Activated naive CD8-positive, alpha-beta T cell (primary cell): ENCODE results near the gene DLD.
"Not testable (repeated sequence)": the region's sequence is repeated elsewhere in the genome, so short reads cannot be mapped to it uniquely, and the experiment has no call there.

Experiments used
- H3K27ac Mint-ChIP-seq: one replicate; pipeline ENCODE4 v1.8.0; 2021; ENCODE audit warnings: mixed read lengths
- H3K27me3 Mint-ChIP-seq: one replicate; pipeline ENCODE4 v1.8.0; 2021; ENCODE audit warnings: mixed read lengths
- H3K36me3 Mint-ChIP-seq: one replicate; pipeline ENCODE4 v1.8.0; 2021; ENCODE audit warnings: mixed read lengths
- H3K4me1 Mint-ChIP-seq: one replicate; pipeline ENCODE4 v1.8.0; 2021; ENCODE audit warnings: low read depth, mixed read lengths
- H3K4me3 Mint-ChIP-seq: one replicate; pipeline ENCODE4 v1.8.0; 2021; ENCODE audit warnings: mild to moderate bottlenecking, mixed read lengths
- H3K9me3 Mint-ChIP-seq: one replicate; pipeline ENCODE4 v1.8.0; 2021; ENCODE audit warnings: low read depth, mixed read lengths

DLD gene

DNA sequence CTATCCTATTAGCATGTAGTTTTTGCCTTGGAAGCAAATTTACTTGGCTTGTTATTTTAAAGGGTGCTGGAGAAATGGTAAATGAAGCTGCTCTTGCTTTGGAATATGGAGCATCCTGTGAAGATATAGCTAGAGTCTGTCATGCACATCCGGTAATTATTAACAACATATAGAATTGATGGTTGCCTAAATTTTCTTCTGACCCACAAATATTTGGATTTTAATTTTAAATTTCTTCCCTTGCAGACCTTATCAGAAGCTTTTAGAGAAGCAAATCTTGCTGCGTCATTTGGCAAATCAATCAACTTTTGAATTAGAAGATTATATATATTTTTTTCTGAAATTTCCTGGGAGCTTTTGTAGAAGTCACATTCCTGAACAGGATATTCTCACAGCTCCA is 28.0 kb downstream of the DLD start:
- Mint-ChIP-seq H3K27me3 (no peaks in the 10 kb centered on the region), H3K4me3 (no peak overlapping the region), H3K36me3 (peaks cover 29% of the 10 kb centered on the region), H3K27ac (no peak overlapping the region), H3K4me1 (peaks cover 45% of the 10 kb centered on the region), H3K9me3 (no peaks in the 10 kb centered on the region)

DNA sequence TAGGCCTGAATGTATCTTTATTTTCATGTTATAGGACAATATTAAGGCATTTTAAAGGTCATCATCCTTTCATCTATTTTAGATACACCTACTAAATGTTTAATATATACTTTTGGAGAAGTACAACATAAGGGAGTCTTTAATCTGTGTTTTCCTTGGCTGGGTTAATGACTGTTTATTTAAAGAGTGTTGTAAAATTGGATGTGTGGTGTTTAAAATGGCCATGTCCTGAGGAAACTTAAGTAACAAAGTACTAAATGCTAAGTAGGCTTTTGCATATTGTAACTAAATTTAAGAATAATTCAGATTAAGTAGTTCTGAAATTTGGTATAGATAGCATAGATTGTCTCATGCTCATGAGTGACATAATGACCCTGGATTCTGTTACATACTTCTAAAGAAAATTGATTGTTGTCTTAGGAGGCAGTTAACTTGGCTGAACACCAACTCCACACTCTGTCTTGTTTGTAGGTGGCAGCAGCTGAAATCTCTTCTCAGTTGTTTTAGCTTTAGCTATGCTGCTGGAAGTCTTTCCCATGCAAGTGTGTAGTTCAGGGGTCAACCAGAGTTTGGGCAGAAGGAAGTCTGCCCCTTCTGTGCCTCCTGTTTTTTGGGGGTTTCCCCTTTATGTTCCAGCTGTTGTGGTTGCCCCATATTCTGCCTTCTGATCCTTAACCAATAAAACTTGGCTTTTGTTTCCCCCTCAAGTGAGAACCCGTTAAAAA is 29.2 kb downstream of the DLD start:
- H3K4me1 Mint-ChIP-seq = peaks cover 50% of the 10 kb centered on the region
- no peaks in the 10 kb centered on the region for H3K27me3 Mint-ChIP-seq
- peak overlapping the region; percentile 16 for H3K27ac Mint-ChIP-seq
- no peaks in the 10 kb centered on the region for H3K9me3 Mint-ChIP-seq
- H3K36me3 Mint-ChIP-seq = peaks cover 29% of the 10 kb centered on the region
- no peak overlapping the region for H3K4me3 Mint-ChIP-seq

DNA sequence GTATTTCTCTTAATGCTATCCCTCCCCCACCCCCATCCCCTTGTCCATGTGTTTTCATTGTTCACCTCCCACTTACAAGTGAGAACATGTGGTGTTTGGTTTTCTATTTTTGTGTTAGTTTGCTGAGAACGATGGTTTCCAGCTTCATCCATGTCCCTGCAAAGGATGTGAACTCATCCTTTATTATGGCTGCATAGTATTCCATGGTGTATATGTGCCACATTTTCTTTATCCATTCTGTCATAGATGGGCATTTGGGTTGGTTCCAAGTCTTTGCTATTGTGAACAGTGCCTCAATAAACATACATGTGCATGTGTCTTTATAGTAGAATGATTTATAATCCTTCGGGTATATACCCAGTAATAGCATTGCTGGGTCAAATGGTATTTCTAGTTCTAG is 30.8 kb downstream of the DLD start:
- H3K36me3 Mint-ChIP-seq = peaks cover 31% of the 10 kb centered on the region
- H3K4me1 Mint-ChIP-seq = peaks cover 59% of the 10 kb centered on the region
- H3K27me3 Mint-ChIP-seq, H3K4me3 Mint-ChIP-seq, H3K9me3 Mint-ChIP-seq, H3K27ac Mint-ChIP-seq: not testable (repeated sequence)

DNA sequence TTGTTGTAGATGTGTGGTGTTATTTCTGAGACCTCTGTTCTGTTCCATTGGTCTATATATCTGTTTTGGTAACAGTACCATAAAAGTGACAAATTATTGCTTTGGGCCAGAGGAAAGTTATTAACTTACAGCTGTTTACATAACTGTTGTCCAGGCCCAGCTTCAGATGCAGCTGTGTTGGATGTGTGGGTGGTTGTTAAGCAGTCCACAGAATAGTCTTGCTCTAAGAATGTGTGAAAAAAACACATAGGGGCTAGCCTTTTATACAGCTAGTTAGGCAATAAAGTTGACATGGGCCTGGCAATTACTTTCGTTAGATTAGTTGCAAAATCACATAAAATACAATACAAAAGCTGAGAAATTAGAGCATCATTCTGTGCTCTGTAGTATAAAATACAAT is 31.9 kb downstream of the DLD start:
- Mint-ChIP-seq H3K4me1 (peaks cover 56% of the 10 kb centered on the region), H3K4me3 (no peak overlapping the region), H3K36me3 (peaks cover 23% of the 10 kb centered on the region), H3K27me3 (no peaks in the 10 kb centered on the region), H3K27ac (peak overlapping the region; percentile 37), H3K9me3 (no peaks in the 10 kb centered on the region)

DNA sequence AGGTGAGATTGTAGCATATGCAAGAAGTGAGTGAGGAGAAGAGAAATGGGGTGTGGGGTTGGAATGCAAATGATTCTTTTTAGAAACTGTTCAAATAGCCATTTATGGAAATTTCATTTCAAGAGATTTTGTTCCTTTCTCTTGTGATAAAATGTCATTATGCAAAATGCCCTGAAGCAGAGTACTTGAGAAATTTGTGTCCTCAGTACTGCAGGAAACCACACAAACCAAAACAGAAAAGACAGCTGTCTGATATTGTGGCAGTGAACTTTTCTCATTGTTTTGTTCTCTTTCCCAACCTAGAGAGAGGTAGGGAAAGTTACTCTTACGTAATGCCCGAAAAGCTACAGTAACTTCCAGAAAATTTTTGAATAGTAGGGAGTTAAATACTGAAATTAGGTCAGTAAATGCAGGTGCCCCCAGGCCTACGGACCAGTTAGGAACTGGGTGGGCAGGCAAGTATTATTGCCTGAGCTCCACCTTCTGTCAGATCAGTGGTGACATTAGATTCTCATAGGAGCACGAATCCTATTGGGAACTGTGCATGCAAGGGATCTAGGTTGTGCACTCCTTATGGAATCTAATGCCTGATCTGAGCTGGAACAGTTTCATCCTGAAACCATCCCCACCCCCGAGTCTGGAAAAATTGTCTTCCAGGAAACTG is 34.0 kb downstream of the DLD start:
- H3K9me3 Mint-ChIP-seq = no peaks in the 10 kb centered on the region
- H3K36me3 Mint-ChIP-seq = peaks cover 19% of the 10 kb centered on the region
- H3K27me3 Mint-ChIP-seq = no peaks in the 10 kb centered on the region
- H3K4me1 Mint-ChIP-seq = peaks cover 52% of the 10 kb centered on the region
- no peak overlapping the region for H3K27ac Mint-ChIP-seq
- peak overlapping the region; percentile 53 for H3K4me3 Mint-ChIP-seq

DNA sequence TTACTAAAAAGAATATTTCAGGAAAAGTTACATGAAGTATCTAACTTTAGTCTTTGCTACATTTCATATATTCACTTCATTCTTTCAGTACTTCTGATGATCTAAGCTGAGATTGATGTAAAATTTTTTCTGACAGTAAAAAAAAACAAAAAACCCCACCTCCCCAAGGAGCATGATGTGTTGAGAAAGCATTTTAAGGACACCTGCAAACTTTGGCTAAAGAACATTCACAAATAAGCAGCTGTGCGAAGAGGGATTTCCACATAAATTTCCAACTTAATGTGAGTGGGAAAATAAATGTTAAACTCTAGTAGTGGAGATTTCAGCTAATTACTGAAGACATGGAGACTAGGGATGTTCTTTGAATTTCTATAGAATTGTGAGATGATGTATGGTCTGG is 35.5 kb downstream of the DLD start:
- no peak overlapping the region for H3K4me3 Mint-ChIP-seq
- H3K27me3 Mint-ChIP-seq = no peaks in the 10 kb centered on the region
- peaks cover 12% of the 10 kb centered on the region for H3K36me3 Mint-ChIP-seq
- H3K9me3 Mint-ChIP-seq = no peaks in the 10 kb centered on the region
- H3K27ac Mint-ChIP-seq = no peak overlapping the region
- H3K4me1 Mint-ChIP-seq = peaks cover 43% of the 10 kb centered on the region

DNA sequence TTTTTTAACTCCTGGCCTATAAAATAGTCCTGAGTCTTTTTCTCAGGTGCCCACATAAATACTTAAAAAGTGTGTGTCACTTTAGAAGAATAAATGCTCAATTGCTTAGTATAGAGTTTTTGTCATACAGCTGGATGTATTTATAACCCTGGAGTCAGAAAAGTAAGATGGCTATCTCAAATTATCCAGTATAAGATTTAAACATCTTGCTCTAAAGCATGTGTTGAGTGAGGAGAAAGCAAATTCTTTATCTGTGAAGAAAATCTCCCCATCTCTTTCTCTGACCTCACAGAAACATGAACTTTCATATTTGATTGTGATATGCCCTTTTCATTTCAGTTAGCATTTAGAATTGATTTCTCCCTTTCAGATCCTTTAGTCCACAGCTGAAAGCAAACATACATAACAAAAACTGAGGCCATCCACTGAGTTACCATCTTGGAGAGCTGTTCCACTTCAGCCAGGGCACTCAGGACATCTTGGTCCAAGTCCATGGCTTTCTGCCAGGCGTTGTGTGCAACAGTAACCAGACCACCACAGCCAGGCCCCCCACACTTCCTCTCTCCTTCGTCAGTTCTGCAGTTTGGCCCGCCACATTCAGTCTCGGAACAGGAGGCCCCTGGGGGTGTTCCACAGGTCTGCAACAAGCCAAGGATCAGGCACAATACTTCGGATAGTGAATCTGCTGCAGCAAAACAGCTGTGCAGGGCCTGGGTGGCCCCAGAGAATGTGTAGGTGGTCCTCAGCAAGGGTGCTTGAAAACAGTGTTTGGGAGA is 40.9 kb downstream of the DLD start:
- peaks cover 7% of the 10 kb centered on the region for H3K36me3 Mint-ChIP-seq
- peaks cover 9% of the 10 kb centered on the region for H3K4me1 Mint-ChIP-seq
- no peak overlapping the region for H3K27ac Mint-ChIP-seq
- no peaks in the 10 kb centered on the region for H3K9me3 Mint-ChIP-seq
- H3K27me3 Mint-ChIP-seq = no peaks in the 10 kb centered on the region
- no peak overlapping the region for H3K4me3 Mint-ChIP-seq

DNA sequence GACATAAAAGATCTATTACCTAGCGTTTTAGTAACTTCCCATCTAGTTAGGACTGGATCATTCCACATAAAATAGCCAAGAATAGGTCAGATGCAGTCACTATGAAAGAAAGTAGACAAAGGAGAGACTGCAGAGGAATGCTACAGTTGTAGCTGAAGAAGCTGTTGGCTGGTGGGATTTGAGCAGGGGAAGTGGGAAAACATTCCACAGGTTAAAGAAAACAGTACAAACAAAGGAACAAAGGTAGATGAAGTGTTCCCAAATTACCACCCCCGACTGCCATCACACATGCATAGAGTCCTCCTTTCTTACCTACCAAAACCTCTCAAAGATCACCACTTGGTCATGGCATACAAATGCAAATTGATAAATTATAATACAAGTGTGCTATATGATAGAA is 41.8 kb downstream of the DLD start:
- H3K9me3 Mint-ChIP-seq = no peaks in the 10 kb centered on the region
- peaks cover 7% of the 10 kb centered on the region for H3K36me3 Mint-ChIP-seq
- no peaks in the 10 kb centered on the region for H3K27me3 Mint-ChIP-seq
- H3K27ac Mint-ChIP-seq = no peak overlapping the region
- H3K4me1 Mint-ChIP-seq = peaks cover 9% of the 10 kb centered on the region
- H3K4me3 Mint-ChIP-seq = no peak overlapping the region

DNA sequence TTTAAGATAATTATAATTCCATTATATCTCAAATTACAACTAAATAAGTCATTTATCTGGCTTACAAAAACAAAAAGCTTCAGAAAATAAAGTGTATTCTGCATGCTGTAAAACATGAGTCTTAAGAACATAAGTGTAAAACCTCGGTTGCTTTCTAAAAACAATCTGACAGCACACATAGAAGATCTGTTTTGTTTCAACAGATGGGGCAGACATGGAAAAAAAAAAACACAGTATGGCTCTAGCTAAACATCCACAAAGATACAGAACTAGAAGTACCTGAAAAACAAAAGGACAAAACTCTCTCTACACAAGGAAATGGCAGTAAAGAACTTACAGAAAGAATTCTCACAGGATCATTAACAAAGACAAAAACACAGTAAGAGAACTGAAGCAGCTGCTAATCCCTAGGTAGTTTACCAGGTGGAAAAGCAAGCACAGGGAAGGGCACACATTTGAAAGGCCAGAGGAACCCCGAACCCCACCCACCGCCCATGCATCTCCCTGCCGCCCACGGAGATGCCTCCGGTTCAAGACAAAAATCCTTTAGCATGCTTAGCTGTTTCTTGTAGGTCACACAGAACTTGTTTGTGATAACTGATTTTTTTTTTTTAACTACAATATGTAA is 42.5 kb downstream of the DLD start:
- no peak overlapping the region for H3K27ac Mint-ChIP-seq
- H3K27me3 Mint-ChIP-seq = no peaks in the 10 kb centered on the region
- H3K36me3 Mint-ChIP-seq = peaks cover 7% of the 10 kb centered on the region
- no peaks in the 10 kb centered on the region for H3K9me3 Mint-ChIP-seq
- no peak overlapping the region for H3K4me3 Mint-ChIP-seq
- H3K4me1 Mint-ChIP-seq = peaks cover 9% of the 10 kb centered on the region

DNA sequence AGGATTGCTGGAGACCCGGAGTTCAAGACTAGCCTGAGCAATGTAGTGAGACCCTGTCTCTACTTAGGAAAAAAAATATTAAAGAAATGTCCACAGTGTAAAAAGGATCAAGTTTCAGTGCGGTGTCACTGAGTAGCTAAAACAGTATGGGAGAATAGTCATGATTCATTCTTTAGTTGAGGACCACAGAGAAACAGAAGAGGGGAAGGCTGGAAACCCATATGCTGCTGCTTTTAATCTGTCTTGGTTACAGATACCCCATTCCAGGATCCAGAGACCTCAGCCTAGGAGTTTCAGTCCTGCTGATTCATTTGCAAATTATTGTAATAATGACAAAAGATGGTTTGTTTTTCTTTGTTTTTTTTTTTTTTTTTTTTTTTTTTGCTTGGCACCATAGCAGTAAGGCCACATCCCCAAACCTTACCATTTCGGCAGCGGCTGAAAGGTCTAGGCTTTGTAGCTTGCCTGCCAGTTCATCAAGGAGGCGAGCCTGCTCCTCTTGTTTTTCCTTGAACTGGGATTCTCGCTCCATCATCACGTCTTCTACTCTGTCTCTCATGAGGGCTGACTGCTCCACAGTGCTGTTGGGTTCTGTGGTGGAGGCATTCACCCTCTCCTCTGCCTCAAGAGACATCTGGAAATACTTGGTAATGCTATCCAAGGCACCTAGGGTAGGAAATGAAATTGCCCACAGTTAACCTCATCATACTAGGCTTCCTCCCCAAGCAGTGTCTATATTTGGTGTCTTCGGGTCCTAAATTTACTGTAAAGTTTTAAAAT is 44.2 kb downstream of the DLD start:
- no peak overlapping the region for H3K27ac Mint-ChIP-seq
- H3K9me3 Mint-ChIP-seq = no peaks in the 10 kb centered on the region
- H3K4me3 Mint-ChIP-seq = no peak overlapping the region
- H3K36me3 Mint-ChIP-seq = peaks cover 6% of the 10 kb centered on the region
- H3K4me1 Mint-ChIP-seq = peaks cover 9% of the 10 kb centered on the region
- H3K27me3 Mint-ChIP-seq = no peaks in the 10 kb centered on the region

DNA sequence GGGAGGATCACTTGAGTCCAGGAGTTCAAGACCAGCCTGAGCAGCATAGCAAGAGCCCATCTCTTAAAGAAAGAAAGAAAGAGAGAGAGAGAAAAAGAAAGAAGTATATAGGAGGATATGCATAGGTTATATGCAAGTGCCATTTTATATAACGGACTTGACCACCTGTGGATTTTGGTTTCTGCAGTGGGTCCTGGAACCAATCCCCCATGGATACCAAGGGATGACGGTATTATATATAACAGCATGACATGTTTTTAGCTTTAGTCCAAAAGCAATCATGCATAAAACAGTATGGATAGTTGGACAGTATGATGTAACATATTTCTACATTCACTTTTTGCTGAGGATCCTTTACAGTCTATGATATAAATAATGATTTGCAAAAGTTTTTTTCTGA is 45.3 kb downstream of the DLD start:
- Mint-ChIP-seq H3K36me3 (peaks cover 9% of the 10 kb centered on the region), H3K4me1 (peaks cover 9% of the 10 kb centered on the region), H3K9me3 (no peaks in the 10 kb centered on the region), H3K27me3 (no peaks in the 10 kb centered on the region), H3K27ac (no peak overlapping the region), H3K4me3 (no peak overlapping the region)

DNA sequence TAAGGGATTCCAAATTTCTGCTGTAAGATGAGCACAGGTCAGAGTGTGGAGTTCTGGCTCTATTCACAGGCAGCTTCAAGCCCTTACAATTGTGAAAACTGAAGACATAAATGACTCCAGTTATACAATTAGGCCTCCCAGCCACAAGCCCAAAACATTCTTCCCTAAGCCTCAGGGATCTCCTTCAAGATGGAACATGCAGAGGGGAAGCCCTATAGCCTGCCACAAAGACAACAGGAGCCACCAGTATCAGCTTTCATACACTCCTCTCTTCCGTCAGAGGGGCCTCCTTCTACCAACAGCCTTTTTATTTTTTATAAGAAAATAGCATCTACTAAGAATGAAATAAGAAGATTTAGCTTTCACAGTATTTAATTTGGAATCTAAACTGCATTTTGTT is 46.5 kb downstream of the DLD start:
- H3K9me3 Mint-ChIP-seq = no peaks in the 10 kb centered on the region
- peaks cover 9% of the 10 kb centered on the region for H3K4me1 Mint-ChIP-seq
- H3K27me3 Mint-ChIP-seq = no peaks in the 10 kb centered on the region
- no peak overlapping the region for H3K27ac Mint-ChIP-seq
- peaks cover 9% of the 10 kb centered on the region for H3K36me3 Mint-ChIP-seq
- H3K4me3 Mint-ChIP-seq = no peak overlapping the region

DNA sequence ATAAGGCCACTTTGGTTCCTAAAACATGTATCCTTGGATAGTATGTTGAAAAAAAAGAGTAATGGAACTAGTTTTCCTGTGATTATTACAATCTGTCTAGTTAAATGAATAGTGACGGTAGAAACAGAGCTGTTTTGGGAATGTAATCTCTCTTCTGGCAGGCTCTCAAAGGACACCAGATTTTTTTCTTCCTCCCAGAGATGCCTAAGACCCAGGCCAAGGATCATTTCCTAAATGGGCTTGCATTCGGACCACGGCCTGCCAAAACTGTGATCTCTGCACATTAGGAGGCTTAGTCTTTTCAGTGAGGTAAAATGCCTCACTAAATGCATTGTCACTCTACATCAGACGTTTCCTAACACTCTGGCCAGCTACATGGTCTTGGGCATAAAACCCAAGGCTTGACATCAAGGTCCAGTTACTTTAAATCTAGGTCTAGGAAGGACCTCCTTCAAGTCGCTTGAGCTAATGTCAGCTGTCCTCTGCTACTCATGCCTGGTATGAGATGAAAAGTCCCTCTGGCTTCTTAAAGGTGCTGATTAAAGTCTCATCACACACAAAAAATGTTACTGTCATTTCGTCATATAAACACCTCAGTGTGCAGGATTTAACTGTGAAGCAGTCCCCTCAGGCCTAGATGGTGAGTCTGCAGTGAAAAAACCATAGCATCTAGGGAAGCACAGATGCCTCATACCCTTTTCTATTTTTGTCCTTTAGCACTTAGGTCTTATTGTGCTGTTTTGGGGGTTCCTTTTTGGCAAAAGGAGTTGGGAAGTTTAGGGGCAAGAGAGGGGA is 47.7 kb downstream of the DLD start:
- Mint-ChIP-seq H3K4me1 (peaks cover under 1% of the 10 kb centered on the region), H3K27ac (no peak overlapping the region), H3K36me3 (peaks cover 7% of the 10 kb centered on the region), H3K9me3 (no peaks in the 10 kb centered on the region), H3K4me3 (no peak overlapping the region), H3K27me3 (no peaks in the 10 kb centered on the region)
